Central memory CD8-positive, alpha-beta T cell (primary cell): ENCODE data around the gene TIMP4.

Experiments
- ATAC-seq: fragments of 150-1000 bp; cut with Tn5 transposase; replicated peaks from 2 replicates; pipeline ENCODE4 v1.10.0; 2022; ENCODE audit warnings: mild to moderate bottlenecking, moderate FRiP score, moderate number of reproducible peaks; ENCODE audit not compliant: poor library complexity, severe bottlenecking; ENCODE audit errors: extremely low read depth
- DNase-seq, 2 donors: peaks; one replicate each; pipeline ENCODE4 v3.0.0; 2021; ENCODE audit warnings: low spot score in 2 of 2
- H3K27ac Mint-ChIP-seq: one replicate; pipeline ENCODE4 v1.8.0; 2022; ENCODE audit warnings: low read depth, mild to moderate bottlenecking, moderate library complexity, mixed read lengths
- H3K27me3 Mint-ChIP-seq: one replicate; pipeline ENCODE4 v1.8.0; 2022; ENCODE audit warnings: mixed read lengths
- H3K36me3 Mint-ChIP-seq: one replicate; pipeline ENCODE4 v1.8.0; 2022; ENCODE audit warnings: mild to moderate bottlenecking, moderate library complexity, mixed read lengths; ENCODE audit not compliant: insufficient read depth
- H3K4me1 Mint-ChIP-seq: one replicate; pipeline ENCODE4 v1.8.0; 2022; ENCODE audit warnings: mixed read lengths
- H3K4me3 Mint-ChIP-seq: one replicate; pipeline ENCODE4 v1.8.0; 2022; ENCODE audit warnings: mild to moderate bottlenecking, moderate library complexity, mixed read lengths
- H3K9me3 Mint-ChIP-seq: one replicate; pipeline ENCODE4 v1.8.0; 2022; ENCODE audit warnings: mixed read lengths

The TIMP4 gene

DNA sequence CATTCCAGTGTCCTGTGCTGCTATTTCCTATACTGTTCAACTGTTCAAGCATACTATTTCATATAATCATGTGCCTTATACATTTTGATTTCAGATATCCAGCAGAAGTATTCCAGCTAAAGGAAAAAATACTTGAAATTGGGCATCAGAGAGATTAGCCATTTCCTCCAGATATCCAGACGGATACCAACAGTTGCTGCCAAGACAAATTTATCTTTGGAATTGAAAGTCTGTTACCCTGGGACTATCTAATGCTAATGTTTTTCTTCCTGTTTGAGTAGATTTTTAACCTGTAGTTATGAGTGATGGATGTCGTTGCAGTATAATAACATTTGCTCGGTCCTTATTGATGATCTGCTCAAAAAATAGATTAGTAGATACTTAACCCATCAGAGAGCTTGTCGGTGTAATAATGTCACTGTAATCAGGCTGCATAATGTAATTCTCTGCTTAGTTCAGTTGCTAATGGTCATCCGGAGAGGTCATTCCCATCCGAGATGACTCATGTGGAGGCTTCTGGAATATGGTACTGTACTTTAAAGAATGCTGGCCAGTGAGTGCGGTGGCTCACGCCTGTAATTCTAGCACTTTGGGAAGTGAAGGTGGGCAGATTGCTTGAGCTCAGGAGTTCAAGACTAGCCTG is 51.5 kb downstream of the TIMP4 start:
- Mint-ChIP-seq H3K4me1 (no peaks in the 10 kb centered on the region), H3K4me3 (no peak overlapping the region), H3K9me3 (no peaks in the 10 kb centered on the region), H3K27ac (no peak overlapping the region), H3K27me3 (peaks cover 25% of the 10 kb centered on the region), H3K36me3 (peaks cover 2% of the 10 kb centered on the region)
- ATAC-seq (no peak), DNase-seq (no peak)
